ENCODE results near the gene WDR93.

GRCh38 chr15:89783111-89783860 lies 92.7 kb downstream of the WDR93 start:
- TF ChIP-seq POLR2A (IDR thresholded peaks at IDR 0.05) = no peak
- TF ChIP-seq CTCF (IDR thresholded peaks at IDR 0.05) = no peak

Measured in uterus (tissue), 2 donors.